ENCODE results near the gene PTRH2. TPM values are rescaled to one million over a fixed set of nuclear protein-coding genes. Genes with fewer than 3 reads are reported as not detected.

PTRH2 gene
- total RNA-seq, 4 donors from 2014 or later, result 14.5 to 33.7 (median 20.0) TPM

DNA sequence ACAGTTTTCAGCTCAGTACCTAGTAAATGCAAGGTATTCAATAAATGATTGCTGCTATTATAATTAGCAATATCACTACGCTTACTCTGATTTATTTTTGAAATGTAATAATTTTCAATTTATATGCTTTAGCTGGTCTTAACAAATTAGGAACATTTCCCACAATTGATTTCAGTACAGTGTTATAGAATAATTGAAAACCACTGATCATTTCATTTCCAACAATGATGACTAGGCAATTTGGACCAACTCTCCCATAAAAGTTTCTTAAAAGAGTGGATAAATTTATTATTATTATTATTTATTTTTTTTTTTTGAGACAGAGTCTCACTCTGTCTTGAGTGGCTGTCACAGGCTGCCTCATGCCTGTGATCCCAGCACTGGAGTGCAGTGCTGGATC lies 41.4 kb upstream of the PTRH2 start:
- Histone ChIP-seq H3K4me1 (peaks cover 0 to 11% (median 0%) of the 10 kb centered on the region in 4 donors), H3K27ac (peak overlapping the region in 1 of 4 donors; percentile 6), H3K27me3 (no peaks in the 10 kb centered on the region), H3K9me3 (no peaks in the 10 kb centered on the region), H3K36me3 (peaks cover 0 to 4% (median 0%) of the 10 kb centered on the region in 4 donors), H3K4me3 (no peak overlapping the region)
- in situ Hi-C loops (cut with MboI; ENCODE audit: low pct_ligation_motif_present in 1 of 4, low pct_unique_long_range_greater_than_20kb in 1 of 4, low sequenced_read_pairs in 3 of 4), result loop anchor here in 2 of 4 donors (25.0 kb wide), 1 partner anchor 289 kb away; no protein-coding TSS in a partner anchor
- DNase-seq, result no peak
- intact Hi-C loops (cut with DNase I; ENCODE audit: low total_unique reads), result no loop called here
- 89 to 98% methylated on average over 1 of the region's 1 CpG for WGBS, 2 donors (ENCODE audit: low coverage in 1 of 2)
- no peak for TF ChIP-seq POLR2AphosphoS5 (IDR thresholded peaks at IDR 0.05)
- TF ChIP-seq POLR2A (IDR thresholded peaks at IDR 0.05), result no peak
- TF ChIP-seq, protein P1, sequence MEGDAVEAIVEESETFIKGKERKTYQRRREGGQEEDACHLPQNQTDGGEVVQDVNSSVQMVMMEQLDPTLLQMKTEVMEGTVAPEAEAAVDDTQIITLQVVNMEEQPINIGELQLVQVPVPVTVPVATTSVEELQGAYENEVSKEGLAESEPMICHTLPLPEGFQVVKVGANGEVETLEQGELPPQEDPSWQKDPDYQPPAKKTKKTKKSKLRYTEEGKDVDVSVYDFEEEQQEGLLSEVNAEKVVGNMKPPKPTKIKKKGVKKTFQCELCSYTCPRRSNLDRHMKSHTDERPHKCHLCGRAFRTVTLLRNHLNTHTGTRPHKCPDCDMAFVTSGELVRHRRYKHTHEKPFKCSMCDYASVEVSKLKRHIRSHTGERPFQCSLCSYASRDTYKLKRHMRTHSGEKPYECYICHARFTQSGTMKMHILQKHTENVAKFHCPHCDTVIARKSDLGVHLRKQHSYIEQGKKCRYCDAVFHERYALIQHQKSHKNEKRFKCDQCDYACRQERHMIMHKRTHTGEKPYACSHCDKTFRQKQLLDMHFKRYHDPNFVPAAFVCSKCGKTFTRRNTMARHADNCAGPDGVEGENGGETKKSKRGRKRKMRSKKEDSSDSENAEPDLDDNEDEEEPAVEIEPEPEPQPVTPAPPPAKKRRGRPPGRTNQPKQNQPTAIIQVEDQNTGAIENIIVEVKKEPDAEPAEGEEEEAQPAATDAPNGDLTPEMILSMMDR (IDR thresholded peaks at IDR 0.05), result no peak
- no peak for TF ChIP-seq EP300 (IDR thresholded peaks at IDR 0.05; ENCODE audit: low read depth)

DNA sequence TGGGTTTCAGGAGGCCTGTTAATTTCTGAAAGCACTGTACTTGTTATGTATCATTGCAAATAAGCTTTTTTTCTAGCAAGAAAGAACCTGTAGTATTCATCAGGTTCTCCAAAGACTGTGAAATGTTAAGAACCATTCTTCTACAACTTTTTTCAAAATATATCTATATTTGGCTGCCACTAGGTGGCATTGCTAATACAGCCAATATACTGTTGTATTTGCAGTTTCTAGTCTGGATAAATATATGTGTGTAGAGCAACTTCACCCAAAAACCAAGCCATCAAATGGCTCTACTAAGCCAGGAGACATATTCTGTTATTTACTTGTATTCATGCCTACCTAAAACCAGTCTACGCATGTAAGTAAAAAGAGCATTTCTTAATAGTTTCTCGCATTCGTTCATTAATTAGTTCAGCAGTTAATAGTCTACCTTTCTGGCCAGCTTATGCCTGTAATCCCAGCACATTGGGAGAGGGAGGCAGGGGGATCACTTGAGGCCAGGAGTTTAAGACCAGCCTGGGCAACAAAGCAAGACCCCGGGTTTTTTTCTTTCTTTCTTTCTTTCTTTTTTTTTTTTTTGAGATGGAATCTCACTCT lies 39.7 kb upstream of the PTRH2 start:
- in situ Hi-C loops (cut with MboI; ENCODE audit: low pct_ligation_motif_present in 1 of 4, low pct_unique_long_range_greater_than_20kb in 1 of 4, low sequenced_read_pairs in 3 of 4), result loop anchor here in 2 of 4 donors (25.0 kb wide), 1 partner anchor 290 kb away; no protein-coding TSS in a partner anchor
- intact Hi-C loops (cut with DNase I; ENCODE audit: low total_unique reads), result no loop called here

DNA sequence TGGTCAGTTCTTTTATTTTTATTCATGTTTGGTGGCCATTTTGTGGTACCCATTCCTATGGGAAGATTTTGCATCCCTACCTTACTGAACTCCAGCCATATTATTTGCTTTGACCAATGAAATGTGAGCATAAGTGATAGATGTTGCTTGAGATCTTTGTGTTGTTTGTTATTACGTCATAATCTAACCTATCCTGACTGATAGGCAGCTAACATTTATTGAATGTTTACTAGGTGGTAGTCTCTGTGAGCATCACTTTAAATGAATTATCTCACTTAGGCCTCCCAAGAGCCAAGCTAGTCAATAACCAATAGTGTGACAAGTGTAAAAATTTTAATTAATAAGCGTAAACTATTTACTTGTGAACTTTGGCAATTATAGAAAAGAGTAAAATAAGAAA lies 37.8 kb upstream of the PTRH2 start:
- no peak overlapping the region for H3K27ac ChIP-seq
- H3K4me1 ChIP-seq, result peaks cover 0 to 6% (median 0%) of the 10 kb centered on the region in 4 donors
- in situ Hi-C loops (cut with MboI; ENCODE audit: low pct_ligation_motif_present in 1 of 4, low pct_unique_long_range_greater_than_20kb in 1 of 4, low sequenced_read_pairs in 3 of 4), result loop anchor here in 2 of 4 donors (25.0 kb wide), 1 partner anchor 292 kb away; no protein-coding TSS in a partner anchor
- no peak for DNase-seq
- peaks cover 0 to 12% (median 0%) of the 10 kb centered on the region in 4 donors for H3K36me3 ChIP-seq
- H3K4me3 ChIP-seq, result no peak overlapping the region
- WGBS, 2 donors (ENCODE audit: low coverage in 1 of 2), result 100% methylated on average over 1 to 2 of the region's 2 CpGs
- H3K9me3 ChIP-seq, result no peaks in the 10 kb centered on the region
- TF ChIP-seq POLR2AphosphoS5 (IDR thresholded peaks at IDR 0.05) (no peak), POLR2A (IDR thresholded peaks at IDR 0.05) (no peak), EP300 (IDR thresholded peaks at IDR 0.05; ENCODE audit: low read depth) (no peak)
- TF ChIP-seq, protein P1 (IDR thresholded peaks at IDR 0.05), result no peak
- intact Hi-C loops (cut with DNase I; ENCODE audit: low total_unique reads), result no loop called here
- H3K27me3 ChIP-seq, result no peaks in the 10 kb centered on the region

More for the DNA sequence above, 39.7 kb upstream of the PTRH2 start:
- Histone ChIP-seq H3K36me3 (peaks cover 0 to 12% (median 0%) of the 10 kb centered on the region in 4 donors), H3K4me3 (no peak overlapping the region), H3K9me3 (no peaks in the 10 kb centered on the region), H3K27ac (no peak overlapping the region), H3K4me1 (peaks cover 0 to 6% (median 0%) of the 10 kb centered on the region in 4 donors), H3K27me3 (no peaks in the 10 kb centered on the region)
- TF ChIP-seq POLR2A (IDR thresholded peaks at IDR 0.05), result no peak
- TF ChIP-seq, protein P1 (IDR thresholded peaks at IDR 0.05), result peak; percentile 49 to 62 (median 57)
- TF ChIP-seq EP300 (IDR thresholded peaks at IDR 0.05; ENCODE audit: low read depth), result no peak
- TF ChIP-seq POLR2AphosphoS5 (IDR thresholded peaks at IDR 0.05), result no peak
- DNase-seq, result no peak
- WGBS, 2 donors (ENCODE audit: low coverage in 1 of 2), result 91 to 92% methylated on average over 1 to 4 of the region's 4 CpGs

DNA sequence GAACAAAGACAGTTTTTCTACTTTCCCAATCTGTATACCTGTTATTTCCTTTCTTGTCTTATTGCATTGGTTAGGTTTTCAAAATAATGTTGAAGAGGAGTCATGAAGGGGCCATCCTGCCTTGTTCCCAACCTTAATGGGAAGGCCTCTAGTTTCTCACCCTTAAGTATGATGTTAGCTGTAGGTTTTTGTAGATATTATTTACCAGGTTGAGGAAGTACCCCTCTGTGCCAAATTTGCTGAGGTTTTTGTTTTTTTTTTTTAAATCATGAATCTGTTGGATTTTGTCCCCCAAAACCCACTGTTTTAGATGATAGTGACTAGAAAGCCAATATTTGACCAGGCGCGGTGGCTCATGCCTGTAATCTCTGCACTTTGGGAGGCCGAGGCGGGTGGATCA lies 36.6 kb upstream of the PTRH2 start:
- 93 to 94% methylated on average over 3 to 4 of the region's 4 CpGs for WGBS, 2 donors (ENCODE audit: low coverage in 1 of 2)
- Histone ChIP-seq H3K9me3 (no peaks in the 10 kb centered on the region), H3K27ac (no peak overlapping the region), H3K27me3 (no peaks in the 10 kb centered on the region), H3K4me1 (peaks cover 0 to 2% (median 0%) of the 10 kb centered on the region in 4 donors), H3K4me3 (no peak overlapping the region), H3K36me3 (peaks cover 0 to 18% (median 0%) of the 10 kb centered on the region in 4 donors)
- intact Hi-C loops (cut with DNase I; ENCODE audit: low total_unique reads), result no loop called here
- DNase-seq, result no peak
- TF ChIP-seq, protein P1 (IDR thresholded peaks at IDR 0.05), result no peak
- TF ChIP-seq POLR2AphosphoS5 (IDR thresholded peaks at IDR 0.05) (no peak), POLR2A (IDR thresholded peaks at IDR 0.05) (no peak), EP300 (IDR thresholded peaks at IDR 0.05; ENCODE audit: low read depth) (no peak)
- in situ Hi-C loops (cut with MboI; ENCODE audit: low pct_ligation_motif_present in 1 of 4, low pct_unique_long_range_greater_than_20kb in 1 of 4, low sequenced_read_pairs in 3 of 4), result loop anchor here in 2 of 4 donors (25.0 kb wide), 1 partner anchor 293 kb away; no protein-coding TSS in a partner anchor

Data from transverse colon (tissue), 4 donors.